Mucosa of rectum (tissue), 2 donors: ENCODE results near the gene HLA-DMB.
A peak's percentile ranks its signal among the peaks of the same experiment; 100 is the strongest.

Experiments used
- H3K27ac ChIP-seq, 2 donors: one replicate each; pipeline ENCODE4 v1.7.0; 2013; ENCODE audit warnings: inconsistent platforms in 2 of 2, low read depth in 2 of 2, low read length in 2 of 2
- H3K27me3 ChIP-seq, 2 donors: one replicate each; pipeline ENCODE4 v1.7.0; 2013; ENCODE audit warnings: low read length in 2 of 2; ENCODE audit not compliant: control insufficient read depth in 2 of 2, insufficient read depth in 2 of 2
- H3K36me3 ChIP-seq, 2 donors: one replicate each; pipeline ENCODE4 v1.7.0; 2013; ENCODE audit warnings: low read length in 2 of 2; ENCODE audit not compliant: control insufficient read depth in 2 of 2, insufficient read depth in 2 of 2
- H3K4me1 ChIP-seq, 2 donors: one replicate each; pipeline ENCODE4 v1.7.0; 2013; ENCODE audit warnings: low read length in 2 of 2, mild to moderate bottlenecking in 1 of 2; ENCODE audit not compliant: control insufficient read depth in 2 of 2, insufficient read depth in 2 of 2
- H3K4me3 ChIP-seq, 2 donors: one replicate each; pipeline ENCODE4 v1.7.0; 2013; ENCODE audit warnings: low read length in 2 of 2
- H3K9ac ChIP-seq, 2 donors: one replicate each; pipeline ENCODE4 v1.7.0; 2013; ENCODE audit warnings: low read length in 2 of 2, low read depth in 1 of 2, mild to moderate bottlenecking in 1 of 2
- H3K9me3 ChIP-seq, 2 donors: one replicate each; pipeline ENCODE4 v1.7.0; 2013; ENCODE audit warnings: low read length in 2 of 2; ENCODE audit not compliant: control insufficient read depth in 2 of 2
- donor health status: healthy.
- donor health status: Normal muscosa, but diverticular disease.

HLA-DMB gene

GRCh38 chr6:32938494-32938893 is 2.3 kb downstream of the HLA-DMB start:
- Histone ChIP-seq H3K4me3 (no peak overlapping the region), H3K9ac (no peak overlapping the region), H3K27ac (no peak overlapping the region), H3K9me3 (no peaks in the 10 kb centered on the region), H3K36me3 (no peaks in the 10 kb centered on the region), H3K27me3 (no peaks in the 10 kb centered on the region), H3K4me1 (peaks cover 0 to 15% of the 10 kb centered on the region in 2 donors)

- Histone ChIP-seq H3K27ac (peak overlapping the region; percentile 23 to 26), H3K36me3 (no peaks in the 10 kb centered on the region), H3K27me3 (no peaks in the 10 kb centered on the region), H3K4me3 (no peak overlapping the region), H3K9ac (no peak overlapping the region), H3K4me1 (peaks cover 0 to 15% of the 10 kb centered on the region in 2 donors), H3K9me3 (no peaks in the 10 kb centered on the region)
Observed at GRCh38 chr6:32937230-32937633, 3.6 kb downstream of the HLA-DMB start.

- no peaks in the 10 kb centered on the region for H3K36me3 ChIP-seq
- no peaks in the 10 kb centered on the region for H3K27me3 ChIP-seq
- no peak overlapping the region for H3K4me3 ChIP-seq
- H3K9ac ChIP-seq = no peak overlapping the region
- H3K27ac ChIP-seq = peak overlapping the region; percentile 23 to 26
- no peaks in the 10 kb centered on the region for H3K9me3 ChIP-seq
- H3K4me1 ChIP-seq = peaks cover 0 to 14% of the 10 kb centered on the region in 2 donors
Observed at GRCh38 chr6:32936239-32937152, 4.3 kb downstream of the HLA-DMB start.

- Histone ChIP-seq H3K36me3 (no peaks in the 10 kb centered on the region), H3K4me3 (no peak overlapping the region), H3K9me3 (no peaks in the 10 kb centered on the region), H3K27ac (peak overlapping the region in 1 of 2 donors; percentile 5), H3K9ac (no peak overlapping the region), H3K4me1 (peaks cover 0 to 6% of the 10 kb centered on the region in 2 donors), H3K27me3 (no peaks in the 10 kb centered on the region)
Observed at GRCh38 chr6:32935551-32936238, 5.1 kb downstream of the HLA-DMB start.

GRCh38 chr6:32933661-32934085 is 7.2 kb downstream of the HLA-DMB start:
- Histone ChIP-seq H3K9ac (no peak overlapping the region), H3K36me3 (no peaks in the 10 kb centered on the region), H3K4me1 (peaks cover 0 to 3% of the 10 kb centered on the region in 2 donors), H3K9me3 (no peaks in the 10 kb centered on the region), H3K4me3 (no peak overlapping the region), H3K27ac (no peak overlapping the region), H3K27me3 (no peaks in the 10 kb centered on the region)

GRCh38 chr6:32932132-32932868 is 8.5 kb downstream of the HLA-DMB start:
- no peak overlapping the region for H3K4me3 ChIP-seq
- no peaks in the 10 kb centered on the region for H3K27me3 ChIP-seq
- H3K4me1 ChIP-seq = peaks cover 0 to 3% of the 10 kb centered on the region in 2 donors
- H3K36me3 ChIP-seq = no peaks in the 10 kb centered on the region
- no peaks in the 10 kb centered on the region for H3K9me3 ChIP-seq
- no peak overlapping the region for H3K27ac ChIP-seq
- no peak overlapping the region for H3K9ac ChIP-seq

- H3K4me1 ChIP-seq = peaks cover 0 to 3% of the 10 kb centered on the region in 2 donors
- H3K9ac ChIP-seq = no peak overlapping the region
- no peak overlapping the region for H3K4me3 ChIP-seq
- no peaks in the 10 kb centered on the region for H3K9me3 ChIP-seq
- no peak overlapping the region for H3K27ac ChIP-seq
- no peaks in the 10 kb centered on the region for H3K36me3 ChIP-seq
- no peaks in the 10 kb centered on the region for H3K27me3 ChIP-seq
Observed at GRCh38 chr6:32931211-32931610, 9.6 kb downstream of the HLA-DMB start.

- H3K27me3 ChIP-seq = no peaks in the 10 kb centered on the region
- H3K9ac ChIP-seq = no peak overlapping the region
- H3K9me3 ChIP-seq = no peaks in the 10 kb centered on the region
- peaks cover 0 to 5% of the 10 kb centered on the region in 2 donors for H3K4me1 ChIP-seq
- no peak overlapping the region for H3K27ac ChIP-seq
- no peak overlapping the region for H3K4me3 ChIP-seq
- no peaks in the 10 kb centered on the region for H3K36me3 ChIP-seq
Observed at GRCh38 chr6:32922083-32922482, 18.7 kb downstream of the HLA-DMB start.

- Histone ChIP-seq H3K27ac (no peak overlapping the region), H3K27me3 (no peaks in the 10 kb centered on the region), H3K36me3 (no peaks in the 10 kb centered on the region), H3K9ac (no peak overlapping the region), H3K9me3 (no peaks in the 10 kb centered on the region), H3K4me3 (no peak overlapping the region), H3K4me1 (peaks cover 0 to 5% of the 10 kb centered on the region in 2 donors)
Observed at GRCh38 chr6:32920715-32921114, 20.1 kb downstream of the HLA-DMB start.

- H3K4me3 ChIP-seq = no peak overlapping the region
- no peaks in the 10 kb centered on the region for H3K36me3 ChIP-seq
Observed at GRCh38 chr6:32912951-32913350, 27.9 kb downstream of the HLA-DMB start.

More at GRCh38 chr6:32912951-32913350, 27.9 kb downstream of the HLA-DMB start:
- Histone ChIP-seq H3K9me3 (no peaks in the 10 kb centered on the region), H3K27ac (no peak overlapping the region), H3K27me3 (no peaks in the 10 kb centered on the region), H3K4me1 (no peaks in the 10 kb centered on the region), H3K9ac (no peak overlapping the region)
